ENCODE data around the gene TIPARP.
"Not testable (repeated sequence)": the region's sequence is repeated elsewhere in the genome, so short reads cannot be mapped to it uniquely, and the experiment has no call there.

Gene TIPARP

GRCh38 chr3:156648086-156648485 is 26.3 kb upstream of the TIPARP start:
- DNase-seq = no peak

GRCh38 chr3:156649681-156650080 is 24.7 kb upstream of the TIPARP start:
- no peak for DNase-seq

DNA sequence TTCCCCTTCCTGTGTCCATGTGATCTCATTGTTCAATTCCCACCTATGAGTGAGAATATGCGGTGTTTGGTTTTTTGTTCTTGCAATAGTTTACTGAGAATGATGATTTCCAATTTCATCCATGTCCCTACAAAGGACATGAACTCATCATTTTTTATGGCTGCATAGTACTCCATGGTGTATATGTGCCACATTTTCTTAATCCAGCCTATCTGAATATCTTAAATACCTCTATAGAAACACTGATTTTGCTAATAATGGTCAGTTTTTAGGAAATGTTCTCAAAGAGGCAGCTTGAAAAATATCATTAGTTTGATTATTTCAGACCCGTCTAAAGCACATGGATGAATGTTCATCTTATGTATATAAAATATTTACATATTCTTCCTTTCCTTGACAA is 21.7 kb upstream of the TIPARP start:
- DNase-seq = not testable (repeated sequence)

DNA sequence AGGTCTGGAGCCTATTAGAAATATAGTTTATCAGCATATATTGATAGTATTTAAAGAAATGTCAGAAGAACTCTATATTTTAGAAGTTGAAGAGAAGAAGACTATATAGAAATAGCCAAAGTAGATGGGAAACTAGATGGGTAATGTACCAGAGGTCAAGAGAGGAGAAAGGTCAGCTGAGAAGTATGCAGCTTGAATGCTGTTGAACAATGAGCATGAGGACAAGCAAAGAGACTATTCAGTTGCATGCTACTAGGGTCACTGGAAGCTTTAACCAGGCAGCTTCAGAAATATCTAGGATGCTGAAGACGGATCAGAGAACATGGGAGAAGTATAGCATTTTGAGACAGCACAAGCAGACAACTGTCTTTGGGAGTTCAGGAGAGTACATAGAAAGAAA is 19.6 kb upstream of the TIPARP start:
- no peak for DNase-seq

DNA sequence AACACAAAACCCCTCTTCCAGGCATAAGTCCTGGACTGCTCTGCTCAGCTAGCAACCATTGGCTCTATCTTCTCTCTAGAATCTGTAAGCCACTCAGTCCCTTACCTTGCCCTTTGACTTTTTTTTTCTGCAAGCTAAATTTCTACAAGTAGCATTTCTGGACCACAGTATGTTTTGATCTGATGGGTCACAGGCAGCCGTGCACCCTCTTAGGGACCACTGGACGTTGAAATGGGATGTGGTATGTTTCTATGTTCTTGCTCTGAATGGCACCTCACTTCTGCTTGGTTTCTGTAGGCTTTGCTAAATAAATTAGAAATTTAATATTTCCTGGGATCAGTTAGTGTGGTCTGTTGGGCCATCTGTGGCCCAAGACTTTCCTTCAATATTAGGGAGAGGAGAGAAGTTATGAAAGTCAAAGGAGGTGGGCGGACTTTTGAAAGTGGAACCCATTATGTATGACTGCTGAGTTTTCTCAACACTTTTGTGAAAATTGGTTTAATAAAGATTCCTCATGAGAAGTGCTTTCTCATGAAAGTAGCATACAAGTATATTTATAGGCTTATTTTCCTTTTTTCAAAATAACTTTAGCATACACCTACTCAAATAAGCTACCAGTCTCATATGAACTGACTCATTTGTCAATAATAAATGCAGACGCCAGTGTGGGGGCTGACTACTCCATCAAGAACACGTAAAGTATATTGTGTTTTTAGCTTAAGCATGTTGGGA is 18.4 kb upstream of the TIPARP start:
- no peak for DNase-seq

DNA sequence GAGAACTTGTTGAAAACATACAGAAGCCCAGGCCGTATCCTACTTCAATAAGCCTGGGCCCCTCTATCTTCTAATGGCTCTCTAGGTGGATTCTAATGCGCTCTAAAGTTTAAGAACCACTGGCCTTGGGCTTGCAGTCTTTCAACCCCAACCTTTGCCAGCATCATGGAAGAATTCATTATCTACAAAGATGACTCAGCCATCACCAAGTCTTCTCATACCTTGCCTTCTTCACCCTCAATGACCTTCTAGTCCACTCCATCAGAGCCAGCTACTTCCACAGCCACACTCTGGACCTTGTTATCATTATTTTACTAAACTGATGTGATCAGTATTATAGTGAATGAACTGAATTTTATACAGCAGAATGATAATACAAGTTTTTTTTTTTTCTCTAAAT is 16.9 kb upstream of the TIPARP start:
- DNase-seq = no peak

DNA sequence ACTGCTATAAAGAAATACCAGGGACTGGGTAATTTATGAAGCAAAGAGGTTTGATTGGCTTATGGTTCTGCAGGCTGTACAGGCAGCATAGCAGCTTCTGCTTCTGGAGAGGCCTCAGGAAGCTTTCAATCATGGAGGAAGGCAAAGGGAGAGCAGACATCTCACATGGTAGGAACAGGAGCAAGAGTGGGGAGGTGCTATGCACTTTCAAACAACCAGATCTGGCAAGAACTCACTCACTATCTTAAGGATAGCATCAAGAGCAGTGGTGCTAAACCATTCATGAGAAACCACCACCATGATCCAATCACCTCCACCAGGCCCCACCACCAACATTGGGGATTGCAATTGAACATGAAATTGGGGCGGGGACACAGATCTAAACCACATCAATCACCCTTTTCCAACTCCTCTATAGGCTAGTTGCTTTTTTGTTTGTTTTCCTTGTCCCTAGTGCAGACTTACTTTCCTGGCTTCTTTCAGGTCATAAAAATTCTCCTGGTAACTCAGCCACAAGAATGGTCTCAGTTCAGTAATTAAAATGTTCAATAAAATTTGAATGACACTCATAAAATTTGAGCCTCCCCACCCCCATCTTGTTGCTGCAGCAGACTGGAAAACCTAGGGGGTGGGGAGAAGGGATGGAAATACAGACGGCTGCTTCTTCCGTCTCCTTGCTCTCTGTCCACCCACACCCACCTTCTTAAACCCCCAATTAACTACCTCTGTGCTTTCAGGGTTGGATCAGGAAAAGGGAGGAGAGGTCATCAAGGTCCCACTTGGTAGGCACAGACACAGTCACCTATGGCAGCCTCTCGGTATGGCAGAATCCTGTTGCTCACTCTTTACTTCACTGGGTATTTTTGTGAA is 16.3 kb upstream of the TIPARP start:
- DNase-seq = no peak

DNA sequence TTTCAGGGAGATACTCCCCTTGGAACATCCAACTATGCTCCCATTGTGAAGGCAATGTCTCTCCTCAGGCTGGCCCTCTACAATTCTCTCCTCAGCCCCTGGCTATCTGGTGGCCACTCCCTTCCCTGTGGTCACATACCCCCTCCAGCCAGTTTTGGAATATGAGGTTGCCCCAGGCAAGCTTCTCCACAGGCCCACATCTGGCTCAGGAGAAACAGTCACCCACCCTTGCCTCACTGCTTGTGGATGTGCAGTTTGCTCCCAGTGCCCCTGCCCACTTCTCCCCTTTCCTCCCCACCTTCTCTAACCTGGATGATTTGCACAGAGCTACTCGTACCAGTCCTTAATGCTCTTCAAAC is 15.7 kb upstream of the TIPARP start:
- DNase-seq = no peak

DNA sequence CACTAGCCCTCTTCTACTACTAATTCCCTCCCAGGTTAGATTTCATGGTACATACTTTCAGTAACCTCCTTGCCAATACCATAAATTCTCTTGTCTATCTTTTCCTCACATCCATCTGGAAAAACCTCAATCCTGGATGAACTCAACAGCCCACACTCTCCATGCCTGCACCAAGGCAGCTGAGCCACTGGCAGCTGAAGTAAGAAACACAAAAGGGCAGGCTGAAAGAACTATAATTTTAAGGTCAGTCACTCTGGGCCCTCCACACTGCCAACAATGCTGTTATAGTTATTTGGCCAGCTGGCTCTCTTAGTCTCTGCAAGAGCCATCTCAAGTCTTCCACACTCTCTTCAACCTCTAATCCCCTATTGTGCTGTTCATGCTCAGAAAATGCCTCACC is 15.1 kb upstream of the TIPARP start:
- no peak for DNase-seq

GRCh38 chr3:156661155-156661554 is 13.2 kb upstream of the TIPARP start:
- DNase-seq = no peak

DNA sequence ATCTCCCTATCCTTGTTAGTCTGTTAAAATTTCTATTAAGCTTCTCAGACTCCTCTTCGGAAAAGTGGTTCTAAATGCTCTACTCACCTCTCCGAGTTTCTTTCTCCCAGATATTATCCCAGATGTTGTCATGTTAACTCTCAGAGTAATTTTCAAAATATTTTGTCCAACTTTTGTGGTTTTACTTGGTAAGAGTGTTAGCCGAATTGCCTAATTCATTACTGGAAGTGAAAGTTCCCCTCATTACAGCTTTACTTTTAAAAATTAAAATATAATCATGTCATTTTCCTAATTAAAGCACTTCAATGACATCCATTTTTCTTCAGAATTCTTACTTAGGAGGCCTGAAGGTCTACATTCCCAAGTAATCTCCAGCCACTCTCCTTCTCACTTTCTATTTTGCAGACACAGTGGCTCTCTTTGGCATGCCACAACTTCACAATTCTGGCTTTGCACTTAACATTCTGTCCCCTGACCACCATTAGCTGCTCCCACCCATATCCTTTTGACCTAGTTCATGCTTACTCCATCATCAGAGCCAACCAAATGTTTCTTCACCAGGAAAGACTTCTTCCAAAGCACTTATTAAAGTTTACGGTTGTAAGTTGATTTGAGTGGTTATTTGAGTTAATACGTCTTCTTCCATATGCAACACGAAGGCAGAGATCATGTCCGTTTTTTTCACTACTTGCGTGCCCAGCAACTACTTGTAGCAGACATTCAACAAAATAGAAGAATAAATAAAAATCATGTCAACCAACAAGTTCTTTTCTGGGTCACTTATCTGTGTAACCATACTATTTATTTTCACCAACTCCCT is 10.2 kb upstream of the TIPARP start:
- no peak for DNase-seq

- DNase-seq = no peak
Observed at GRCh38 chr3:156664831-156665178, 9.6 kb upstream of the TIPARP start.

DNA sequence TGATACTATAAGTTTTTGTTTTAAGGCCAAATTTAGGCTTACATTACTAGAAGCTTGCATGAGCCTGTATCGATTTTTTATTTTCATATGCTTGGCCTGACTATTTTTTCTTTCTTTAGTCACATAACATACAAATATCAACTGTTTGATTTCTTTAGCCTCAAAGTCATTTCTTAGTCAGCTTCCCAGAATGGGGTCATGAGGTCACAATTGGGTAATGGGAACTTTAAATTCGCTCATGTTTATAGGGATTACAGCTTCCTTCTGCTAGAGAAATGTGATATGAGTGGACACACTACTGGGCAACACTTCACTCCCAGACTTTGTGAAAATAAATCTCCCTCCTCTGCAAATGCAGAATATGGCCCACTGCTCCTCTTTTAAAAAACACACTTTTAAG is 9.1 kb upstream of the TIPARP start:
- no peak for DNase-seq

DNA sequence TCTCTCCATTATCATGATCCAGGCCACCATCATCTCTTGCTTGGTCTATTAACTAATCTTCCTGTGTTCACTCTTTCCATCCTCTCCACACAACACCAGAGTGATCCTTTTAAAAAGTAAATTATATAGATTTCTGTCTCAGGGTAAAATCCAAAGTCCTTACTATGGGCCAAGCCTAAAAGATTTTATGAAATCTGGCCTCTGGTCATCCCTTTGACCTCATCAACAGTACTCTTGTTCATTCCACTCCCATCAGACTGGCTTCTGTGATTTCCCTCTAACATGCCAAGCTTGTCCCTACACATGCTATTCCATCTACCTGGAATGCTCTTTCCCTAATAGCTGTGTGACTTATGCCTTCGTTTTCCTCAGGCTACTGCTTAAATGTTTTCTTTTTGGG is 8.3 kb upstream of the TIPARP start:
- no peak for DNase-seq

DNA sequence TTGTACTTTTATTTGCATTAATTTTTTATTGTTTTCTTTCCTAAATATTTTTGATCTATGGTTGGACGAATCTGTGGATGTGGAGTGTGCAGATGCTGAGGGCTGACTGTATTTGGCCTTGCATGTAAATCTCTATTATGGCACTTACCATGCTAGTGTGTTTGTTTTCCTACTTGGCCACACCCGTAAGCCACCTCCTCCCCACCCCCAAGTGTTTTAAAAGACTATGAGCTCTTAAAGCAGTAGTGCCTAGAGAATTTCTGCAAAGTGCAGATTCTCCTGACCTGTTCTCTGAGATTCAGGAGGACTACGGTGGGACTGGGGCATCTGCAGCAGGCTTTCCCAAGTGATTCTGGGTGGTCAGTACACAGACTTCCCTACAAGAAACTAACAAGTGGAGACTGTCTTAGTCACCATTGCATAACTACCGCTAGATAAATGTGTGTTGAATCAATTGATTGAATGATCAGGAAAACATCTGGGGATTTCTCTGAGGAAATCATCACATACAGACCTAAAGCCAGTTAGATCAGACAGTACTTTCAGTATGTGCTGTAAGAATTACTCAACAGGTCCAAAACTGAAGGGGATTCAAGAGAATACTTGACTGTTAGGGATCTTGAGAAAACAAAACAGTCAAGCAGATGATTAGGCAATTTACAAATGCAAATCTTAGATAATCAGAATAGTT is 6.2 kb upstream of the TIPARP start:
- DNase-seq = no peak

GRCh38 chr3:156670077-156670476 is 4.3 kb upstream of the TIPARP start:
- DNase-seq = no peak

GRCh38 chr3:156670652-156671051 is 3.7 kb upstream of the TIPARP start:
- DNase-seq = no peak

GRCh38 chr3:156673732-156674045 is 701 bp upstream of the TIPARP start:
- no peak for DNase-seq

DNA sequence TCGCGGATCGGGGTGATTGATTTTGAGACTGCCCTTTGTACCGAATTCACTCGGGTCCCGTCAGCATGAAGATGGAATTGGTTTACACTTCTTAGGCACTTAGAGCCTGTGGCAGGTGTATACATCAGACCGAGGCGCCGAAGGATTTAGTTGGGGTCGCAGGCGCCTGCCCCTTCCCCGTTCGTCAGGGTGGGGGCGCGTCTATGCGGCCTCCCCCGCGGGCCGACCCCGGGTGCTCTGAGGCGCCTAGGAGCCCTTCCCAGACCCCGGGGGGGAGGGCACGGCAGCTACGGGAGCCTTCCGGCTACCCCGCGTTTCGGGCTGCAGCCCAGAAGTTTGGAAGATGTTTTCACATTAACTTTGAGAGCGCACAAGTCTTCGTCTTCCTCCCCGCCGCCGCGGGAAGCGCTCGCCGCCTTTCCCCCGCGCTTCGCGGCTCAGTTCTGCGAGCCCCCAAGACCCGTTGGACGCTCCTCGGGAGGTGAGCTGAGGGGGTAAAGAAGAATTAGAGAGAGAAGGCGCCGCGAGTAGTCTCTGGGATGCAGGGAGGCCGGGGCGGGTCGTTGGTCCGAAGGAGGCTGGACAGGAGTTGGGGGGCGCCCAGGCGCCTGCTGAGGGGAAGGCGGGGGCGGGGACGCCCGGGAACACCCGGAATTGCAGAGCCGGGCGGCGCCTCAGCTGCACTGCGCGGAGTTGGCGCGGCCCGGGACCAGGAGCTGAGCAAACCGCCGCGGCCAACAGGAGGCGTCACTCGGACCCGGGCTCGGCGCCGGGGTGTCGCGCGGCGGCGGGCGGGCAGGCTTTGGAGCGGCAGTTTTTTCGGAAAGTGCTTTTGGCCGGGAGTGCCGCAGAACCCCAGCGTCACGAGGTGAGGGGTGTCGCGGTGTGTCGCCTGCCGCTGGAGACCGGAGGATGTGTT is 780 bp downstream of the TIPARP start:
- no peak for DNase-seq

GRCh38 chr3:156675830-156676767 is 1.7 kb downstream of the TIPARP start:
- no peak for DNase-seq

Measured in NCI-H187 treated with DMSO at 0.1 percent for 48 hours (cell line).